PC-9 (cell line): ENCODE measurements around the gene CHFR. TPM values are rescaled to one million over a fixed set of nuclear protein-coding genes. Genes with fewer than 3 reads are reported as not detected.
"Not testable (repeated sequence)": the region's sequence is repeated elsewhere in the genome, so short reads cannot be mapped to it uniquely, and the experiment has no call there.

ENCODE experiments used
- BruUV-seq: library from RNA; stranded (reverse); fragments of 400-500 nt; replicated peaks from 2 replicates; lab custom pipeline; 2021; lab: Mats Ljungman, UMichigan
- CTCF ChIA-PET: fragments of 300-600 bp; sonication (Branson Sonifier 250); formaldehyde crosslinking; loops from one replicate; lab custom pipeline; 2022; ENCODE audit warnings: antibody characterized with exemption; lab: Charles Lee
- POLR2A ChIA-PET: fragments of 300-600 bp; sonication (Branson Sonifier 250); formaldehyde crosslinking; loops from one replicate; lab custom pipeline; 2022; ENCODE audit warnings: antibody characterized with exemption; ENCODE audit not compliant: unreplicated experiment; lab: Charles Lee
- DNase-seq, 2 experiments: peaks; one replicate each; pipeline versions ENCODE4 v3.0.0 to v3.0.0-alpha.2; 2015 to 2022; ENCODE audit warnings: mixed read lengths in 1 of 2
- H2AFZ ChIP-seq: fragments of 200-600 bp; sonication (generic); 2 replicates; pipeline ENCODE4 v1.8.1; 2017; ENCODE audit warnings: antibody characterized with exemption
- H3F3A ChIP-seq: fragments of 200-600 bp; sonication (generic); 2 replicates; pipeline ENCODE4 v1.8.1; 2017; ENCODE audit warnings: antibody characterized with exemption, mild to moderate bottlenecking, low read depth; ENCODE audit not compliant: insufficient read depth
- H3K27ac ChIP-seq: fragments of 200-600 bp; sonication (generic); 2 replicates; pipeline ENCODE4 v1.6.1; 2016; ENCODE audit warnings: mixed run types
- H3K27me3 ChIP-seq: fragments of 200-600 bp; sonication (generic); 2 replicates; pipeline ENCODE4 v1.6.1; 2016; ENCODE audit warnings: low read depth, mixed run types; ENCODE audit not compliant: insufficient read depth
- H3K36me3 ChIP-seq: fragments of 200-600 bp; sonication (generic); 2 replicates; pipeline ENCODE4 v1.6.1; 2016; ENCODE audit warnings: low read depth, mixed run types
- H3K4me1 ChIP-seq: fragments of 200-600 bp; sonication (generic); replicated peaks from 2 replicates; pipeline ENCODE4 v1.6.1; 2016; ENCODE audit warnings: mixed run types; ENCODE audit not compliant: insufficient read depth
- H3K4me2 ChIP-seq: fragments of 200-600 bp; sonication (generic); 2 replicates; pipeline ENCODE4 v1.6.1; 2017; ENCODE audit warnings: mixed run types
- H3K4me3 ChIP-seq: fragments of 200-600 bp; sonication (generic); 2 replicates; pipeline ENCODE4 v1.6.1; 2016; ENCODE audit warnings: mixed run types
- H3K79me2 ChIP-seq: fragments of 200-600 bp; sonication (generic); 2 replicates; pipeline ENCODE4 v1.6.1; 2017; ENCODE audit warnings: low read depth, mixed run types
- H3K9me2 ChIP-seq: fragments of 200-600 bp; sonication (generic); 2 replicates; pipeline ENCODE4 v1.8.1; 2017; ENCODE audit warnings: mild to moderate bottlenecking; ENCODE audit not compliant: insufficient read depth
- H3K9me3 ChIP-seq: fragments of 200-600 bp; sonication (generic); 2 replicates; pipeline ENCODE4 v1.8.1; 2016; ENCODE audit warnings: low read depth; ENCODE audit not compliant: insufficient read depth
- H4K20me1 ChIP-seq: fragments of 200-600 bp; sonication (generic); 2 replicates; pipeline ENCODE4 v1.8.1; 2017; ENCODE audit not compliant: insufficient read depth
- EZH2 ChIP-seq: fragments of 200-600 bp; sonication (generic); IDR thresholded peaks from 2 replicates; pipeline ENCODE4 v1.8.0; 2017; ENCODE audit warnings: antibody characterized with exemption, low read depth
- intact Hi-C: fragments of 100-400 bp; cut with micrococcal nuclease; formaldehyde crosslinking; loops from one replicate; pipeline ENCODE4 v1.10.0; 2022; ENCODE audit not compliant: unreplicated experiment
- total RNA-seq: library from RNA; stranded (reverse); gene quantifications from 2 replicates; pipeline ENCODE4 v1.2.3, GENCODE V29; 2021
- TF ChIP-seq, protein P1 (sequence below): fragments of 200-600 bp; sonication (generic); conservative IDR thresholded peaks from 2 replicates; pipeline ENCODE4 v1.6.1; 2017; ENCODE audit warnings: mixed run types, antibody characterized with exemption, mild to moderate bottlenecking, moderate library complexity

Gene CHFR
- total RNA-seq, 1 experiment from 2014 or later, result 17.8 TPM

DNA sequence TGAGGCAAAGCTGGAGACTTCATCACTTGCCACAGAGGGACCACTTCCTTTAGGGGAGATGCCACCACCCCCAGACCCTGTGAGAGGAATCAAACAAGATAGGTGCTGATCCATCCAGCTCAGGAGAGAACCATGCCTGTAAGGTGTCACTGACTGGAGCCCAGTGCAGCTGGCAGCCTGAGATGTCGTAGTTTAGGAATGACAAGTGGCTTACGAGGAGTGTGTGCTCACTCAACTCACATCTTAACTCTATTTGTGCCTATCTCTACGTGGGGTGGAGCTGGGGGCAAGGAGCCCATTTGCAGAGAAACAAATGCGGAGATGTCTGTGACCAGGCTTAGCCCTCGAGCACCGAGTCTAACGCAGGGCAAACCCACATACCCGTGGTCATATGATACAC, 25.8 kb downstream of the CHFR start:
- DNase-seq, result no peak
- Histone ChIP-seq H3K27ac (no peak overlapping the region), H3F3A (peaks cover 9% of the 10 kb centered on the region), H3K9me3 (peaks cover 7% of the 10 kb centered on the region; the same call in 1 of the 2 replicates), H4K20me1 (no peaks in the 10 kb centered on the region), H3K9me2 (no peaks in the 10 kb centered on the region), H3K27me3 (no peaks in the 10 kb centered on the region), H2AFZ (no peak overlapping the region), H3K79me2 (no peaks in the 10 kb centered on the region), H3K4me1 (no peaks in the 10 kb centered on the region), H3K36me3 (no peaks in the 10 kb centered on the region), H3K4me2 (no peak overlapping the region), H3K4me3 (no peak overlapping the region)
- POLR2A ChIA-PET, result no interaction called here
- CTCF ChIA-PET, result no interaction called here
- intact Hi-C loops, result no loop called here
- no TSS peak for BruUV-seq
- no peak for TF ChIP-seq EZH2
- TF ChIP-seq, protein P1, sequence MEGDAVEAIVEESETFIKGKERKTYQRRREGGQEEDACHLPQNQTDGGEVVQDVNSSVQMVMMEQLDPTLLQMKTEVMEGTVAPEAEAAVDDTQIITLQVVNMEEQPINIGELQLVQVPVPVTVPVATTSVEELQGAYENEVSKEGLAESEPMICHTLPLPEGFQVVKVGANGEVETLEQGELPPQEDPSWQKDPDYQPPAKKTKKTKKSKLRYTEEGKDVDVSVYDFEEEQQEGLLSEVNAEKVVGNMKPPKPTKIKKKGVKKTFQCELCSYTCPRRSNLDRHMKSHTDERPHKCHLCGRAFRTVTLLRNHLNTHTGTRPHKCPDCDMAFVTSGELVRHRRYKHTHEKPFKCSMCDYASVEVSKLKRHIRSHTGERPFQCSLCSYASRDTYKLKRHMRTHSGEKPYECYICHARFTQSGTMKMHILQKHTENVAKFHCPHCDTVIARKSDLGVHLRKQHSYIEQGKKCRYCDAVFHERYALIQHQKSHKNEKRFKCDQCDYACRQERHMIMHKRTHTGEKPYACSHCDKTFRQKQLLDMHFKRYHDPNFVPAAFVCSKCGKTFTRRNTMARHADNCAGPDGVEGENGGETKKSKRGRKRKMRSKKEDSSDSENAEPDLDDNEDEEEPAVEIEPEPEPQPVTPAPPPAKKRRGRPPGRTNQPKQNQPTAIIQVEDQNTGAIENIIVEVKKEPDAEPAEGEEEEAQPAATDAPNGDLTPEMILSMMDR, result no peak

DNA sequence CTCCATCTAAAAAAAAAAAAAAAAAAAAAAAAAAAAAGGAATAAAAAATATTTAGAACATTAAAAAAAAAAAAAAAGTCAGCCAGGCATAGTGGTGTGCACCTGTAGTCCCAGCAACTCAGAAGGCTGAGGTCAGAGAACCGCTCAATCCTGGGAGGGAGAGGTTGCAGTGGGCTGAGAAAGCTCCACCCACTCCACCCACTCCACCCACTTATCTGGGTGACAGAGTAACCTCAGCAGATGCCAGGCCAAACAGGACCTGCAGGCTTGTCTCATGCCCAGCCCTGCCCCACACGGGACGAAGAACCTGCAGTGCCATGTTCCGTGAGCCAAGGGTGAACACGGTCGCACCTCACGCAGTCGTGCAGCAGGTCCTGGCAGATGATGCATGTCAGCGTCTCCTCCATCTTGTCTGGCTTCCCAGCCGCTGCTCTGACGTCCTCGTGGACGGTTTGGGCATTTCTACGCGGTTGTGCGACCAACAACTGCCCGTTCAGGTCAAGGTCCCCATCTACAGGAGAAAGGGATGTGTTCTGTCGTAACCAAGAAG, 28.6 kb downstream of the CHFR start:
- Histone ChIP-seq H3K79me2 (no peaks in the 10 kb centered on the region), H3K4me1 (no peaks in the 10 kb centered on the region), H3K27ac (no peak overlapping the region), H3K9me2 (no peaks in the 10 kb centered on the region), H3K4me3 (no peak overlapping the region), H4K20me1 (no peaks in the 10 kb centered on the region), H2AFZ (no peak overlapping the region), H3K36me3 (no peaks in the 10 kb centered on the region), H3F3A (no peaks in the 10 kb centered on the region), H3K4me2 (no peak overlapping the region), H3K27me3 (no peaks in the 10 kb centered on the region), H3K9me3 (no peaks in the 10 kb centered on the region)
- no TSS peak for BruUV-seq
- ChIA-PET POLR2A (no interaction called here), CTCF (no interaction called here)
- TF ChIP-seq EZH2, result no peak
- TF ChIP-seq, protein P1, result no peak
- DNase-seq, result peak in 1 of 2 experiments; percentile 6
- intact Hi-C loops, result no loop called here

DNA sequence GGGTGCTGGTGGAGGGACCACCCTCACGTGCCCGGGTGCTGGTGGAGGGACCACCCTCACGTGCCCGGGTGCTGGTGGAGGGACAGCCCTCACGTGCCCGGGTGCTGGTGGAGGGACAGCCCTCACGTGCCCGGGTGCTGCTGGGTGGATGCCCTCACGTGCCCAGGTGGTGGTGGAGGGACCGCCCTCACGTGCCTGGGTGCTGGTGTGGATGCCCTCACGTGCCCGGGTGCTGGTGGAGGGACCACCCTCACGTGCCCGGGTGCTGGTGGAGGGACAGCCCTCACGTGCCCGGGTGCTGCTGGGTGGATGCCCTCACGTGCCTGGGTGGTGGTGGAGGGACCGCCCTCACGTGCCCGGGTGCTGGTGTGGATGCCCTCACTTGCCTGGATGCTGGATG, 30.4 kb downstream of the CHFR start:
- H3K4me2 ChIP-seq, CTCF ChIA-PET, H3K9me3 ChIP-seq, POLR2A ChIA-PET, H3K27ac ChIP-seq, DNase-seq, H4K20me1 ChIP-seq, BruUV-seq, H2AFZ ChIP-seq, intact Hi-C loops, H3K9me2 ChIP-seq, H3K27me3 ChIP-seq, H3K4me1 ChIP-seq, H3F3A ChIP-seq, H3K36me3 ChIP-seq, H3K79me2 ChIP-seq, H3K4me3 ChIP-seq: not testable (repeated sequence)

DNA sequence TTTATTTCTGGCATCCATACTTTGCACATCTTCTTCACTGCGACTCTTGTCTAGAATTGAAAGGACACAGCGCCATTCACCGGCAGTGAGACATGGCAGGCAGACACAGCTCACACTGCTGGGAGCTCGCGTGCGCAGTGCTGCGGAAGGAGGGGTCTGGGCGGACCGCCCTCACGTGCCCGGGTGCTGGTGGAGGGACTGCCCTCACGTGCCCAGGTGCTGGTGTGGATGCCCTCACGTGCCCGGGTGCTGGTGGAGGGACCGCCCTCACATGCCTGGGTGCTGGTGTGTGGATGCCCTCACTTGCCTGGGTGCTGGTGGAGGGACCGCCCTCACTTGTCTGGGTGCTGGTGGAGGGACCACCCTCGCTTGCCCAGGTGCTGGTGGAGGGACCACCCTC, 30.8 kb downstream of the CHFR start:
- no peaks in the 10 kb centered on the region for H3K79me2 ChIP-seq
- TF ChIP-seq, protein P1, result no peak
- no peak for TF ChIP-seq EZH2
- no peaks in the 10 kb centered on the region for H3K27me3 ChIP-seq
- H3K4me1 ChIP-seq, result no peaks in the 10 kb centered on the region
- ChIA-PET CTCF (no interaction called here), POLR2A (no interaction called here)
- H3K4me2 ChIP-seq, result no peak overlapping the region
- no peak for DNase-seq
- no peaks in the 10 kb centered on the region for H3K9me3 ChIP-seq
- no TSS peak for BruUV-seq
- no peaks in the 10 kb centered on the region for H3K36me3 ChIP-seq
- no peaks in the 10 kb centered on the region for H3K9me2 ChIP-seq
- intact Hi-C loops, result no loop called here
- no peaks in the 10 kb centered on the region for H4K20me1 ChIP-seq
- no peak overlapping the region for H3K4me3 ChIP-seq
- no peak overlapping the region for H3K27ac ChIP-seq
- H3F3A ChIP-seq, result no peaks in the 10 kb centered on the region
- no peak overlapping the region for H2AFZ ChIP-seq

DNA sequence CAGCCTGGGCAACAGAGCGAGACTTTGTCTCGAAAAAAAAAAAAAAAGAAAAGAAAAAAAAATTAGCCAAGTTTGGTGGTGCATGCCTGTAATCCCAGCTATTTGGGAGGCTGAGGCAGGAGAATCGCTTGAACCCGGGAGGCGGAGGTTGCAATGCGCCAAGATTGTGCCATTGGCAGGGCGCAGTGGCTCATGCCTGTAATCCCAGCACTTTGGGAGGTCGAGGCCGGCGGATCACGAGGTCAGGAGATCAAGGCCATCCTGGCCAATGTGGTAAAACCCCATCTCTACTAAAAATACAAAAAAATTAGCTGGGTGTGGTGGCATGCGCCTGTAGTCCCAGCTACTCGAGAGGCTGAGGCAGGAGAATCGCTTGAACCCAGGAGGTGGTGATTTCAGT, 32.2 kb downstream of the CHFR start:
- CTCF ChIA-PET, result interaction anchor here (0.6 kb wide), 1 partner anchor 262 kb away, joined by 3 read pairs; no protein-coding TSS in a partner anchor
- H3F3A ChIP-seq, H3K27ac ChIP-seq, H3K9me2 ChIP-seq, DNase-seq, H3K79me2 ChIP-seq, H3K4me3 ChIP-seq, BruUV-seq, POLR2A ChIA-PET, H3K9me3 ChIP-seq, H3K4me2 ChIP-seq, intact Hi-C loops, H4K20me1 ChIP-seq, H2AFZ ChIP-seq, H3K4me1 ChIP-seq, H3K36me3 ChIP-seq, H3K27me3 ChIP-seq: not testable (repeated sequence)
